Heart right ventricle (tissue), 16 donors: ENCODE data around the gene P2RX3. TPM values are rescaled to one million over a fixed set of nuclear protein-coding genes. Genes with fewer than 3 reads are reported as not detected.

Source experiments
- ATAC-seq, 8 donors: fragments of 200-7000 bp; cut with Tn5 transposase; one replicate each; pipeline ENCODE4 v1.9.1; 2020; ENCODE audit warnings: mild to moderate bottlenecking in 8 of 8, moderate library complexity in 8 of 8, moderate number of reproducible peaks in 1 of 8
- DNase-seq, 2 donors: peaks; one replicate each; pipeline ENCODE4 v3.0.0-alpha.2; 2020
- H3K27ac ChIP-seq, 10 donors: fragments of 200-600 bp; sonication (generic) in 2 of 10; one replicate each; pipeline versions ENCODE4 v1.5.0 to v1.8.0; 2020 to 2022; ENCODE audit warnings: mild to moderate bottlenecking in 3 of 10
- H3K27me3 ChIP-seq, 7 donors: fragments of 200-600 bp; one replicate each; pipeline ENCODE4 v1.8.0; 2021 to 2022; ENCODE audit warnings: mild to moderate bottlenecking in 2 of 7
- H3K36me3 ChIP-seq, 9 donors: fragments of 200-600 bp; sonication (generic) in 1 of 9; one replicate each; pipeline versions ENCODE4 v1.5.0 to v1.8.0; 2020 to 2022; ENCODE audit warnings: mild to moderate bottlenecking in 2 of 9
- H3K4me1 ChIP-seq, 9 donors: fragments of 200-600 bp; sonication (generic) in 1 of 9; one replicate each; pipeline versions ENCODE4 v1.5.0 to v1.8.0; 2020 to 2022; ENCODE audit warnings: mild to moderate bottlenecking in 4 of 9
- H3K4me3 ChIP-seq, 10 donors: fragments of 200-600 bp; sonication (generic) in 2 of 10; one replicate each; pipeline versions ENCODE4 v1.5.0 to v1.8.0; 2020 to 2022; ENCODE audit warnings: mild to moderate bottlenecking in 7 of 10, moderate library complexity in 2 of 10
- H3K9me3 ChIP-seq, 11 donors: fragments of 200-600 bp in 10 of 11; sonication (generic) in 2 of 11; one replicate each; pipeline versions ENCODE4 v1.5.0 to v1.8.0; 2013 to 2022; ENCODE audit warnings: mild to moderate bottlenecking in 2 of 11, control low read depth in 1 of 11, moderate library complexity in 1 of 11
- WGBS, 2 donors: extraction: QIAGEN DNeasy Blood & Tissue Kit; methylation state at CpG; one replicate each; pipeline ENCODE4 v1.1.7; 2013; ENCODE audit warnings: inconsistent platforms in 1 of 2; 5-methylcytosine and 5-hydroxymethylcytosine counted together
- intact Hi-C, 10 donors: fragments of 100-400 bp; cut with DNase I; formaldehyde crosslinking; loops; one replicate each; pipeline versions ENCODE4 v1.11.1 to v1.14.2; 2022
- polyA plus RNA-seq, 2 donors: library from polyadenylated mRNA; stranded (reverse); fragments of 200-250 nt; gene quantifications; one replicate each; pipeline ENCODE4 v1.2.3, GENCODE V29; 2013
- total RNA-seq, 10 donors: library from RNA; stranded (reverse); fragmentation: NEBNext Ultra II Directional in 3 of 10; extraction: Animal tissue kit (Norgen Biotek cat#: 25700) in 3 of 10; gene quantifications; one replicate each; pipeline versions ENCODE4 v1.2.1 to v1.2.4, GENCODE V29; 2021 to 2023
- TF ChIP-seq, protein P1 (sequence below), 9 donors: fragments of 200-600 bp; sonication (generic) in 2 of 9; IDR thresholded peaks; one replicate each; pipeline versions ENCODE4 v1.5.0 to v1.8.0; 2021 to 2022; ENCODE audit warnings: antibody characterized with exemption in 9 of 9, mild to moderate bottlenecking in 5 of 9, moderate library complexity in 1 of 9
- donor health status: Arrhythmogenic right ventricular cardiomyopathy.
- donor health status: ischemic (EF 13 %, LVEDD 7.1; RV severe dilation, severe dysfunction).
- donor health status: healthy with polysubstance abuse.
- donor health status: DM: no; HTN: yes; CAD: no.
- donor health status: DM: no; HTN: no; CAD: no.
- donor health status: ischemic (EF 25% LVEDD 6.9; RV normal size, moderate dysfunction).
- donor health status: ischemic (EF 25% LVEDD 5.7; RV mildly dilated, moderate dysfunction).
- donor health status: healthy.
- donor health status: DM: yes; HTN: yes; CAD: no.
- donor health status: Ischemic cardiomyopathy.
- donor health status: ischemic (EF 35%, LVEDD 5.7; RV mildly dilated, moderate dysfunction).
- donor health status: nonischemic (EF 11% LVEDD 7.7; RV severe dilation, severe dysfunction).
- donor health status: DM: yes; HTN: yes; CAD: no.
- donor health status: PGD.
- donor health status: ischemic (EF 29% LVEDD 5.4; RV normal size, mild dysfunction).
- donor health status: nonischemic (EF 23%, LVEDD 6.1; RV moderate dilation, normal function).

P2RX3 gene
- total and polyA plus RNA-seq, 12 donors = 0.32 to 5.1 (median 1.4) TPM

DNA sequence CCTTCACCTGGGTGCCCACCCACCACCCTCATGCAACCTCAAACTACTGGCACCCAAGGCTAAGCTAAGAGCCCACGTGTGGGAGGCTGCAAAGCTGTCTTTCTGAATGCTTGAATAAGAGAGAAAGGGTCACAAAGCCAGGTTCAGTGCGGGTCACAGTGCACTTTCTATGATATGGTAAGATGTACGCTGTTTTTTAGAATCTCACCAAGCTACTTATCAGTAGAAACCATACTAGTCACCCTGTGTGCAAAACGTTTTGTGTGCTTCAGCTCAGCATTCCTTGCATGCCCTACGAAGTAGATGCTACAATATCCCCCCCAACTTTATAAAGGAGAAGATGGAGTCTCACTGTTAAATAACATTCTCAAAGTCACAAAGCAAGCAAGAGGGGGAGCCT, 14.9 kb downstream of the P2RX3 start:
- Histone ChIP-seq H3K36me3 (no peaks in the 10 kb centered on the region), H3K4me1 (peaks cover 0 to 31% (median 4%) of the 10 kb centered on the region in 9 donors), H3K27ac (no peak overlapping the region), H3K27me3 (no peaks in the 10 kb centered on the region), H3K9me3 (peaks cover 0 to 9% (median 0%) of the 10 kb centered on the region in 11 donors), H3K4me3 (no peak overlapping the region)
- TF ChIP-seq, protein P1, sequence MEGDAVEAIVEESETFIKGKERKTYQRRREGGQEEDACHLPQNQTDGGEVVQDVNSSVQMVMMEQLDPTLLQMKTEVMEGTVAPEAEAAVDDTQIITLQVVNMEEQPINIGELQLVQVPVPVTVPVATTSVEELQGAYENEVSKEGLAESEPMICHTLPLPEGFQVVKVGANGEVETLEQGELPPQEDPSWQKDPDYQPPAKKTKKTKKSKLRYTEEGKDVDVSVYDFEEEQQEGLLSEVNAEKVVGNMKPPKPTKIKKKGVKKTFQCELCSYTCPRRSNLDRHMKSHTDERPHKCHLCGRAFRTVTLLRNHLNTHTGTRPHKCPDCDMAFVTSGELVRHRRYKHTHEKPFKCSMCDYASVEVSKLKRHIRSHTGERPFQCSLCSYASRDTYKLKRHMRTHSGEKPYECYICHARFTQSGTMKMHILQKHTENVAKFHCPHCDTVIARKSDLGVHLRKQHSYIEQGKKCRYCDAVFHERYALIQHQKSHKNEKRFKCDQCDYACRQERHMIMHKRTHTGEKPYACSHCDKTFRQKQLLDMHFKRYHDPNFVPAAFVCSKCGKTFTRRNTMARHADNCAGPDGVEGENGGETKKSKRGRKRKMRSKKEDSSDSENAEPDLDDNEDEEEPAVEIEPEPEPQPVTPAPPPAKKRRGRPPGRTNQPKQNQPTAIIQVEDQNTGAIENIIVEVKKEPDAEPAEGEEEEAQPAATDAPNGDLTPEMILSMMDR (IDR thresholded peaks at IDR 0.05) = no peak
- ATAC-seq = no peak
- no peak for DNase-seq
- 56 to 59% methylated on average over 5 of the region's 5 CpGs for WGBS, 2 donors
- intact Hi-C loops = loop anchor here in 3 of 10 donors (5.0 to 10.0 kb wide), 3 partner anchors 54 to 102 kb away; no protein-coding TSS in a partner anchor

DNA sequence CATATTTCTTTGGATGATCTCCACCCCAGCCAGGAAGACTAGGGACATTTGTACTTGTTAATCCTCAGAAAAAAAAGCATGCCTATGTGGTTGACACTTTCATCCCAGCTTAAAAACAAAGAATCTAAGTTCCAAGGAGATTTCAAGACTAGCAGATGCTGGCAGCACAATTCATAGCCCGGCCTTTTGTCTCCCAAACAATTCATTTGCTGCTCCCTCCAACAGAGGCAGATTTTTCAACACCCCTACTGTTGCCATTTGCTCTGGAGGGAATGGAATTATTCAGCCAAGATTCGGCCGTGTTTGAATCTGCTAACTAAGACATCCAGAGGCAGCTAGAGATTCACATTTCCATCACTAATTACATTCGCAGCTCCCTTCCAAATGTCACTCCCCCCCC, 15.3 kb downstream of the P2RX3 start:
- peaks cover 0 to 9% (median 0%) of the 10 kb centered on the region in 11 donors for H3K9me3 ChIP-seq
- H3K4me3 ChIP-seq = no peak overlapping the region
- H3K36me3 ChIP-seq = no peaks in the 10 kb centered on the region
- DNase-seq (no peak), ATAC-seq (no peak)
- 51 to 56% methylated on average over 4 of the region's 4 CpGs for WGBS, 2 donors
- TF ChIP-seq, protein P1 (IDR thresholded peaks at IDR 0.05) = no peak
- intact Hi-C loops = loop anchor here in 3 of 10 donors (5.0 to 10.0 kb wide), 3 partner anchors 54 to 101 kb away; no protein-coding TSS in a partner anchor
- peaks cover 0 to 34% (median 8%) of the 10 kb centered on the region in 9 donors for H3K4me1 ChIP-seq
- no peaks in the 10 kb centered on the region for H3K27me3 ChIP-seq
- peak overlapping the region in 2 of 10 donors; percentile 1 to 31 for H3K27ac ChIP-seq

DNA sequence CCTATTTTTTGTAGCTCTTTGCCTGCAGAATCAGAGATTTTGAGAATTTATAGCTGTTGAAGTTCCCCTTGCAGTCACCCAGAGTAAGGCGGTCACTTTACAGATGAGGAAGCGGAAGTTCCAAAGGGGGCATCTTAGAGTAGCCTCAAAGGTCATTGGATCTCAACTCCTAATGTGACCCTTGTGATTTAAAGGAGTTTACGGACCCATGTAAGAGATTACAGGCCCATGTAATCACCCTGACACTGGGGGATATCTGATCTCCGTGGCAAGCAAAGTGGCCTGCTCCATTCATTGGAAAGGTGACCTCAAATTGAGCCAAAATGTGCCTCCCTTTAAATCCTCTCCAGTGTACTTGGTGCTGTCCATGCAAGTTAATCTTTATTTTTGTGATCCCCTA, 15.7 kb downstream of the P2RX3 start:
- ATAC-seq = no peak
- no peak overlapping the region for H3K4me3 ChIP-seq
- TF ChIP-seq, protein P1 (IDR thresholded peaks at IDR 0.05) = no peak
- H3K4me1 ChIP-seq = peaks cover 0 to 37% (median 12%) of the 10 kb centered on the region in 9 donors
- H3K27me3 ChIP-seq = no peaks in the 10 kb centered on the region
- peak overlapping the region in 3 of 10 donors; percentile 1 to 31 (median 18) for H3K27ac ChIP-seq
- intact Hi-C loops = loop anchor here in 3 of 10 donors (5.0 to 10.0 kb wide), 3 partner anchors 53 to 101 kb away; no protein-coding TSS in a partner anchor
- no peaks in the 10 kb centered on the region for H3K36me3 ChIP-seq
- DNase-seq = no peak
- WGBS, 2 donors = 73% methylated on average over 4 of the region's 4 CpGs
- peaks cover 0 to 9% (median 0%) of the 10 kb centered on the region in 11 donors for H3K9me3 ChIP-seq

DNA sequence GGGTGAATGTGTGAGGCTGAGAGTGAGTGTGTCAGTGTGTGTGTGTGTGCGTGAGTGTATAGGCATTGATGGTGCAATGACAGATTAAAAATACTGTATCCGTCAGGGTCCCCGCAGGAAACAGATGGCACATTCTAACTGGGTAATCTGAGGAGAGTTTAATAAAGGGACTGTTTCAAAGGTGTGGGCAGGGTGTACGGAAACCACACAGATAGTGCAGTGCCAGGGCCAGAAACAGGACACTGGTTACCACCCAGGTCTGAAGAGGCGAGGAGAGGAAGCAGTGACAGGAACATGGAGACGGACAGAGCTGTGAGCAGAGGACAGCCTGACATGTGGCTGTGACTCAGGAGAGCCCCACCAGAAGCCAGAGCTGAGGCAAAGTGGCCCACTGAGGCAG, 16.5 kb downstream of the P2RX3 start:
- TF ChIP-seq, protein P1 (IDR thresholded peaks at IDR 0.05) = no peak
- Histone ChIP-seq H3K4me3 (no peak overlapping the region), H3K9me3 (peaks cover 0 to 9% (median 0%) of the 10 kb centered on the region in 11 donors), H3K4me1 (peaks cover 0 to 39% (median 12%) of the 10 kb centered on the region in 9 donors), H3K36me3 (no peaks in the 10 kb centered on the region), H3K27me3 (no peaks in the 10 kb centered on the region), H3K27ac (no peak overlapping the region)
- intact Hi-C loops = loop anchor here in 4 of 10 donors (5.0 to 10.0 kb wide), 3 partner anchors 53 to 100 kb away; no protein-coding TSS in a partner anchor
- WGBS, 2 donors = 82 to 87% methylated on average over 6 of the region's 6 CpGs
- DNase-seq = no peak
- ATAC-seq = peak in 1 of 8 donors; percentile 18
